ENCODE data around the gene KCTD10. TPM values are rescaled to one million over a fixed set of nuclear protein-coding genes. Genes with fewer than 3 reads are reported as not detected.

Gene KCTD10
- total RNA-seq, 4 donors from 2014 or later = 31.5 to 62.8 (median 46.5) TPM

GRCh38 chr12:109481863-109482262 is 4.8 kb upstream of the KCTD10 start:
- TF ChIP-seq CTCF (IDR thresholded peaks at IDR 0.05) (no peak), POLR2A (IDR thresholded peaks at IDR 0.05) (no peak)
- H3K4me3 ChIP-seq = no peak overlapping the region
- no peak overlapping the region for H3K27ac ChIP-seq
- no peak for DNase-seq
- intact Hi-C loops (cut with DNase I) = no loop called here
- peaks cover 12 to 23% (median 17%) of the 10 kb centered on the region in 3 donors for H3K4me1 ChIP-seq
- no peaks in the 10 kb centered on the region for H3K9me3 ChIP-seq
- no peaks in the 10 kb centered on the region for H3K27me3 ChIP-seq
- 91 to 96% methylated on average over 1 of the region's 1 CpG for WGBS, 2 donors
- peaks cover 0 to 45% (median 28%) of the 10 kb centered on the region in 3 donors for H3K36me3 ChIP-seq

- TF ChIP-seq POLR2A (IDR thresholded peaks at IDR 0.05) = no peak
- TF ChIP-seq CTCF (IDR thresholded peaks at IDR 0.05) = no peak
- Histone ChIP-seq H3K27ac (no peak overlapping the region), H3K9me3 (no peaks in the 10 kb centered on the region), H3K4me3 (no peak overlapping the region), H3K4me1 (peaks cover 17 to 37% (median 26%) of the 10 kb centered on the region in 3 donors), H3K36me3 (peaks cover 0 to 30% (median 16%) of the 10 kb centered on the region in 3 donors), H3K27me3 (no peaks in the 10 kb centered on the region)
- WGBS, 2 donors = 94 to 97% methylated on average over 4 of the region's 4 CpGs
- no peak for DNase-seq
- intact Hi-C loops (cut with DNase I) = no loop called here
Observed at GRCh38 chr12:109480356-109480755, 3.3 kb upstream of the KCTD10 start.

GRCh38 chr12:109479761-109480160 is 2.7 kb upstream of the KCTD10 start:
- TF ChIP-seq CTCF (IDR thresholded peaks at IDR 0.05) = no peak
- TF ChIP-seq POLR2A (IDR thresholded peaks at IDR 0.05) = no peak
- no peak overlapping the region for H3K4me3 ChIP-seq
- no peaks in the 10 kb centered on the region for H3K27me3 ChIP-seq
- 70 to 79% methylated on average over 1 of the region's 1 CpG for WGBS, 2 donors
- peaks cover 0 to 24% (median 10%) of the 10 kb centered on the region in 3 donors for H3K36me3 ChIP-seq
- peaks cover 17 to 42% (median 32%) of the 10 kb centered on the region in 3 donors for H3K4me1 ChIP-seq
- no peaks in the 10 kb centered on the region for H3K9me3 ChIP-seq
- H3K27ac ChIP-seq = no peak overlapping the region
- intact Hi-C loops (cut with DNase I) = no loop called here
- DNase-seq = no peak

GRCh38 chr12:109477963-109478315 is 839 bp upstream of the KCTD10 start:
- H3K4me1 ChIP-seq = peaks cover 17 to 61% (median 41%) of the 10 kb centered on the region in 3 donors
- WGBS, 2 donors = 2 to 8% methylated on average over 7 to 9 of the region's 9 CpGs
- peak overlapping the region; percentile 87 to 100 (median 92) for H3K4me3 ChIP-seq
- H3K36me3 ChIP-seq = peaks cover 0 to 20% (median 0%) of the 10 kb centered on the region in 3 donors
- no peaks in the 10 kb centered on the region for H3K27me3 ChIP-seq
- intact Hi-C loops (cut with DNase I) = no loop called here
- TF ChIP-seq POLR2A (IDR thresholded peaks at IDR 0.05) (no peak), CTCF (IDR thresholded peaks at IDR 0.05) (no peak)
- peak overlapping the region; percentile 96 to 98 (median 98) for H3K27ac ChIP-seq
- no peak for DNase-seq
- H3K9me3 ChIP-seq = no peaks in the 10 kb centered on the region

GRCh38 chr12:109476807-109477184 is 304 bp downstream of the KCTD10 start:
- Histone ChIP-seq H3K27me3 (no peaks in the 10 kb centered on the region), H3K4me1 (peaks cover 17 to 68% (median 43%) of the 10 kb centered on the region in 3 donors), H3K4me3 (peak overlapping the region; percentile 87 to 100 (median 92)), H3K27ac (peak overlapping the region; percentile 96 to 98 (median 98)), H3K36me3 (peaks cover 0 to 19% (median 0%) of the 10 kb centered on the region in 3 donors), H3K9me3 (no peaks in the 10 kb centered on the region)
- intact Hi-C loops (cut with DNase I) = no loop called here
- DNase-seq = no peak
- 0% methylated on average over 10 to 11 of the region's 11 CpGs for WGBS, 2 donors
- no peak for TF ChIP-seq POLR2A (IDR thresholded peaks at IDR 0.05)
